DND-41 (cell line): ENCODE data around the gene LBX2.

ENCODE experiments used
- CTCF ChIP-seq: IDR thresholded peaks from 2 replicates; pipeline ENCODE4 v1.5.1; 2012; ENCODE audit warnings: borderline replicate concordance, low read length, moderate library complexity, mild to moderate bottlenecking; ENCODE audit not compliant: poor library complexity, severe bottlenecking; ENCODE audit errors: extremely low read depth
- EZH2 ChIP-seq: IDR thresholded peaks from 3 replicates; pipeline ENCODE4 v1.6.1; 2012; ENCODE audit warnings: borderline replicate concordance, low read depth, mild to moderate bottlenecking, moderate library complexity, low read length, inconsistent platforms; ENCODE audit not compliant: severe bottlenecking

GRCh38 chr2:74464406-74464805 lies 35.0 kb downstream of the LBX2 start:
- TF ChIP-seq CTCF (no peak), EZH2 (no peak)
